ENCODE measurements around the gene SUZ12.
A peak's percentile ranks its signal among the peaks of the same experiment; 100 is the strongest.

DNA sequence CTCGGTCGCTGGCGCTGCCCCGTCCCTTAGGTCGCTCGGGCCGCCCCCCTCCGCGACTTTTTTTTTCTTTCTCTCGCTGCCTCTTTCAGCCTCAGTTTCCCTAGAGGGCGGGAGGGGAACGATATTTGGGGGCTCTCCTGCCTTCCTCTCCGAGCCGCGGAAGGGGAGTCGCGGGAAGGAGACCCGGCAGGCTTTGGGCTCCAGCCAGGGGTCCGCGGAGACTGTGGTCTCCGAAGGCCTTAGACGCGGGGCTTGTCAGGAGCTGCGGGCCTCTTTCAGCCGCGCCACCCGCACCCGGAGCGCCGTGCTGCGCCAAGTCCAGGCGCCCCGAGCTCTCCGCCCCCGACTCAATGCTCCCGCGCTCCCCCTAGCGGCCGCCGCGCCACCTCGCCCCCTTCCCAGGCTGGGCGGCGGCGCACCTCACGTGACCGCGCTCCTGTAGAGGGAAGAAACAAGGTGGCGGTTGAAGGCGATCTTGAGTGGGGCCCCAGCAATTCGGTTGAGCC lies 70.2 kb downstream of the SUZ12 start, which contains the start of gene LRRC37B:
- TF ChIP-seq, protein P1, sequence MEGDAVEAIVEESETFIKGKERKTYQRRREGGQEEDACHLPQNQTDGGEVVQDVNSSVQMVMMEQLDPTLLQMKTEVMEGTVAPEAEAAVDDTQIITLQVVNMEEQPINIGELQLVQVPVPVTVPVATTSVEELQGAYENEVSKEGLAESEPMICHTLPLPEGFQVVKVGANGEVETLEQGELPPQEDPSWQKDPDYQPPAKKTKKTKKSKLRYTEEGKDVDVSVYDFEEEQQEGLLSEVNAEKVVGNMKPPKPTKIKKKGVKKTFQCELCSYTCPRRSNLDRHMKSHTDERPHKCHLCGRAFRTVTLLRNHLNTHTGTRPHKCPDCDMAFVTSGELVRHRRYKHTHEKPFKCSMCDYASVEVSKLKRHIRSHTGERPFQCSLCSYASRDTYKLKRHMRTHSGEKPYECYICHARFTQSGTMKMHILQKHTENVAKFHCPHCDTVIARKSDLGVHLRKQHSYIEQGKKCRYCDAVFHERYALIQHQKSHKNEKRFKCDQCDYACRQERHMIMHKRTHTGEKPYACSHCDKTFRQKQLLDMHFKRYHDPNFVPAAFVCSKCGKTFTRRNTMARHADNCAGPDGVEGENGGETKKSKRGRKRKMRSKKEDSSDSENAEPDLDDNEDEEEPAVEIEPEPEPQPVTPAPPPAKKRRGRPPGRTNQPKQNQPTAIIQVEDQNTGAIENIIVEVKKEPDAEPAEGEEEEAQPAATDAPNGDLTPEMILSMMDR (IDR thresholded peaks at IDR 0.05; ENCODE audit: poor library complexity) = peak; percentile 98
- TF ChIP-seq EZH2 (IDR thresholded peaks at IDR 0.05; ENCODE audit: borderline replicate concordance) = no peak

All from hepatocyte (in vitro differentiated cells).